Epithelial cell of esophagus (primary cell): Measurements from ENCODE around the gene RAB15.

Experiments
- DNase-seq: peaks from one replicate; pipeline ENCODE4 v3.0.0; 2010; ENCODE audit warnings: low read depth
- H3K4me3 ChIP-seq: 2 replicates; pipeline ENCODE4 v1.5.1; 2011; ENCODE audit warnings: mild to moderate bottlenecking, low read length, control low read depth
- TF ChIP-seq, protein P1 (sequence below): IDR thresholded peaks from 2 replicates; pipeline ENCODE4 v1.5.1; 2011; ENCODE audit warnings: low read depth, mild to moderate bottlenecking, low read length, control low read depth, inconsistent platforms; ENCODE audit not compliant: insufficient read depth; ENCODE audit errors: missing control alignments

The RAB15 gene

GRCh38 chr14:64940336-64940910 lies 31.7 kb downstream of the RAB15 start:
- H3K4me3 ChIP-seq = no peak overlapping the region
- TF ChIP-seq, protein P1, sequence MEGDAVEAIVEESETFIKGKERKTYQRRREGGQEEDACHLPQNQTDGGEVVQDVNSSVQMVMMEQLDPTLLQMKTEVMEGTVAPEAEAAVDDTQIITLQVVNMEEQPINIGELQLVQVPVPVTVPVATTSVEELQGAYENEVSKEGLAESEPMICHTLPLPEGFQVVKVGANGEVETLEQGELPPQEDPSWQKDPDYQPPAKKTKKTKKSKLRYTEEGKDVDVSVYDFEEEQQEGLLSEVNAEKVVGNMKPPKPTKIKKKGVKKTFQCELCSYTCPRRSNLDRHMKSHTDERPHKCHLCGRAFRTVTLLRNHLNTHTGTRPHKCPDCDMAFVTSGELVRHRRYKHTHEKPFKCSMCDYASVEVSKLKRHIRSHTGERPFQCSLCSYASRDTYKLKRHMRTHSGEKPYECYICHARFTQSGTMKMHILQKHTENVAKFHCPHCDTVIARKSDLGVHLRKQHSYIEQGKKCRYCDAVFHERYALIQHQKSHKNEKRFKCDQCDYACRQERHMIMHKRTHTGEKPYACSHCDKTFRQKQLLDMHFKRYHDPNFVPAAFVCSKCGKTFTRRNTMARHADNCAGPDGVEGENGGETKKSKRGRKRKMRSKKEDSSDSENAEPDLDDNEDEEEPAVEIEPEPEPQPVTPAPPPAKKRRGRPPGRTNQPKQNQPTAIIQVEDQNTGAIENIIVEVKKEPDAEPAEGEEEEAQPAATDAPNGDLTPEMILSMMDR = no peak
- DNase-seq = no peak

DNA sequence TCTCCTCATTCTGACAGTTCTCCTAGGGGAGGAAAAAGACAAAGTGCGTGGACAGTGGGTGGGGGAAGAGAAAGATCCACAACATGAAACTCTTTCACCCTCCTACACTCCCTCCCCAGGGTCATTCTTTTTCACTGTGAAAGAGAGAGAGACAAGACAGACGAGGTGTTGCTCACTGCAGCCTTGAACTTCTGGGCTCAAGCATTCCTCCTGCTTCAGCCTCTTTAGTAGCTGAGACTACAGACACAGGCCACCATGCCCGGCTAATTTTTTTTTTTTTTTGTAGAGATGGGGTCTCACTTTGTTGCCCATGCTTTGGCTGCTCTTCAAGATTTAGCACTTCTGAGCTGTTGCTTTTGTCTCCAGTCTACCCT lies 32.3 kb downstream of the RAB15 start:
- DNase-seq = no peak
- TF ChIP-seq, protein P1 = no peak
- no peak overlapping the region for H3K4me3 ChIP-seq

GRCh38 chr14:64938972-64939816 lies 32.9 kb downstream of the RAB15 start:
- no peak overlapping the region for H3K4me3 ChIP-seq
- no peak for DNase-seq
- TF ChIP-seq, protein P1 = no peak

- TF ChIP-seq, protein P1 = no peak
- no peak overlapping the region for H3K4me3 ChIP-seq
- no peak for DNase-seq
Observed at GRCh38 chr14:64937821-64938193, 34.3 kb downstream of the RAB15 start.

DNA sequence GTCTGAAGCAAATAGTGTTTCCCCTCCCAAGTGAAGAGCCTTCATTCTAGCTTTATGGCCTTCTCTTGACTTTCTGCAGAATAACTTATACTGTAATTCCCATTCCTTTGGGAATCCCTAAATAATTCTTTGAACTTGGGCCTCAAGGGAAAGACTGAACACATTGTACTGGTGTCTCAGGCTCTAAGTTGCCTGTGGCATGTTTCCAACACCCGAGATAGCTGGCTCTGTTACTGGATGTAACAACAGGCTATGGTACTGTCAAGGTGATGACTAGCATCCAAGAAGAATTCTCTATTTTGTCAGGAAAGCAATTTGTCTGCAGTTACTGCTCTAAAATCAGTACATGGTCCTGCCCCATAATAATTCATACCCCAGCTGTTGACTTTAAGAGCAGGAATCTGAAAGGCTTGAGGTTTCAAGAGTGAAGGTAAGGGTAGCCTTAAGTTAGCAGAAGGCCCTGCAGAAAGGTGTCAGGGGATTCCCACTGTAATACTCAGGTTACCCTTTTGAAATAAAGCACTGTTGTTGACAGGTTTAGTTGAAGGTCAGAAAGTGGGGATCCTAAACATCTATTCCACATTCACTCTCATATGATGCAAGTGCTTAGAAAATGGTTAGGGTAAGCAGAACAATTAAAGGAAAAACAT lies 34.8 kb downstream of the RAB15 start:
- no peak for DNase-seq
- TF ChIP-seq, protein P1 = no peak
- H3K4me3 ChIP-seq = no peak overlapping the region

DNA sequence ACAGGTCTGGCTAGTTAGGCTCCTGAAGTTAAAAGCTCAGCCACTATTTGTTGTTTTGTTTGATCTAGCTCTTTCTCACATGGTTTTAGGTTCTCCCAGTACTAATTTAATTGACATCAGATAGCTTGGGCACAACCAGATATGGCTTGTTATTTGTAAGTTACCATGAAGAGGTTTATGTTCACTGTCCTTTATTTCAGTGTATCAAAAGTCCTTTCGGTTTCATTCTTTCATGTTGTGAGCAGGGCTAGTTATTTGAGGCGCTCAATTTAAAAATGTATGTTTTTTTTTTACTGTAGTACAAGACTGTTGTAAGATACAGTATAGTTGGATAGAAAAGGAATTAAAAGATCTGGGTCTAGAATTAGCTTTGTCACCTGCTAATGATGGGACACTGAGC lies 36.6 kb downstream of the RAB15 start:
- no peak for DNase-seq
- TF ChIP-seq, protein P1 = no peak
- H3K4me3 ChIP-seq = no peak overlapping the region
